Ovary (tissue), 9 donors: Measurements from ENCODE around the gene CSMD2. TPM values are rescaled to one million over a fixed set of nuclear protein-coding genes. Genes with fewer than 3 reads are reported as not detected.

Experiments
- DNase-seq, 5 donors: peaks; one replicate each; pipeline ENCODE4 v3.0.0-alpha.2; 2019 to 2020
- H3K27ac ChIP-seq, 2 donors: fragments of 200-600 bp; one replicate each; pipeline versions ENCODE4 v1.5.1 to v1.8.0; 2019 to 2022
- H3K27me3 ChIP-seq: fragments of 200-600 bp; one replicate; pipeline ENCODE4 v1.8.0; 2022
- H3K36me3 ChIP-seq: fragments of 200-600 bp; sonication (generic); one replicate; pipeline ENCODE4 v1.5.1; 2019
- H3K4me1 ChIP-seq: one replicate; pipeline ENCODE4 v1.8.1; 2013; ENCODE audit warnings: mild to moderate bottlenecking, moderate library complexity; ENCODE audit not compliant: insufficient read depth
- H3K4me3 ChIP-seq: fragments of 200-600 bp; sonication (generic); one replicate; pipeline ENCODE4 v1.5.1; 2017
- H3K9me3 ChIP-seq, 2 donors: fragments of 200-600 bp in 1 of 2; sonication (generic) in 1 of 2; one replicate each; pipeline versions ENCODE4 v1.5.1 to v1.8.1; 2013 to 2019; ENCODE audit warnings: mild to moderate bottlenecking in 1 of 2, moderate library complexity in 1 of 2
- CTCF ChIP-seq, 3 donors: fragments of 450-650 bp in 2 of 3; fragments of 200-600 bp in 1 of 3; IDR thresholded peaks; one replicate each; pipeline versions ENCODE4 v1.5.1 to v1.8.0; 2016 to 2022; ENCODE audit warnings: antibody characterized with exemption in 3 of 3, mild to moderate bottlenecking in 1 of 3
- EP300 ChIP-seq: sonication (generic); formaldehyde crosslinking; IDR thresholded peaks from one replicate; pipeline ENCODE4 v1.6.1; 2017; ENCODE audit warnings: antibody characterized with exemption
- POLR2A ChIP-seq: fragments of 450-650 bp; IDR thresholded peaks from one replicate; pipeline ENCODE4 v1.6.1; 2017; ENCODE audit warnings: antibody characterized with exemption, mild to moderate bottlenecking, moderate library complexity
- WGBS, 3 donors: extraction: QIAGEN DNeasy Blood & Tissue Kit in 1 of 3; methylation state at CpG; one replicate each; pipeline versions ENCODE4 v1.1.5 to v1.1.7; 2013 to 2017; 5-methylcytosine and 5-hydroxymethylcytosine counted together
- intact Hi-C, 4 donors: fragments of 100-400 bp; cut with DNase I; formaldehyde crosslinking; loops; one replicate each; pipeline versions ENCODE4 v1.11.0 to v1.15.1; 2022 to 2023
- polyA plus RNA-seq, 2 donors: library from polyadenylated mRNA; stranded (reverse); fragments of 200-250 nt in 1 of 2; fragments of 350-450 nt in 1 of 2; fragmentation: Illumina TruSeq in 1 of 2; extraction: RNeasy Lipid Tissue Mini Kit (QIAGEN cat#74804) in 1 of 2; gene quantifications; one replicate each; pipeline ENCODE4 v1.2.3, GENCODE V29; 2013 to 2014
- total RNA-seq, 7 donors: library from RNA; depleted of rRNA in 2 of 7; stranded (reverse); fragments of >200 nt in 2 of 7; fragmentation: NEBNext Ultra II Directional in 3 of 7; extraction: Animal tissue kit (Norgen Biotek cat#: 25700) in 3 of 7; gene quantifications; one replicate each; pipeline versions ENCODE4 v1.1.0 to v1.2.4, GENCODE V29; 2016 to 2023
- donor health status: DM: no; HTN: no; CAD: no; lungs with moderate emphysema.
- donor health status: DM: no; HTN: no; CAD: no.
- donor health status: Bipolar disorder and iron deficiency.
- donor health status: DM: yes; HTN: yes; CAD: no.
- donor health status: DM: no; HTN: no; CAD: no.
- donor health status: DM: yes; HTN: yes; CAD: no.

The CSMD2 gene
- total and polyA plus RNA-seq, 9 donors, result 0.04 to 1.6 (median 0.18) TPM; not detected in 3

- no peak overlapping the region for H3K4me3 ChIP-seq
- 60 to 67% (median 62%) methylated on average over 9 of the region's 9 CpGs for WGBS, 3 donors
- intact Hi-C loops, result no loop called here
Observed at GRCh38 chr1:33684396-33685179, 480.4 kb downstream of the CSMD2 start.

GRCh38 chr1:33683913-33684312 lies 481.1 kb downstream of the CSMD2 start:
- Histone ChIP-seq H3K4me3 (no peak overlapping the region), H3K27ac (no peak overlapping the region), H3K4me1 (no peaks in the 10 kb centered on the region), H3K9me3 (no peaks in the 10 kb centered on the region), H3K36me3 (no peaks in the 10 kb centered on the region), H3K27me3 (no peaks in the 10 kb centered on the region)
- intact Hi-C loops, result no loop called here
- DNase-seq, result no peak
- TF ChIP-seq EP300 (no peak), POLR2A (no peak), CTCF (IDR thresholded peaks at IDR 0.05) (no peak)
- whole genome bisulfite sequencing, 3 donors, result 25 to 35% (median 26%) methylated on average over 2 of the region's 2 CpGs

More at GRCh38 chr1:33684396-33685179, 480.4 kb downstream of the CSMD2 start:
- H3K27me3 ChIP-seq, result no peaks in the 10 kb centered on the region
- no peaks in the 10 kb centered on the region for H3K4me1 ChIP-seq
- no peaks in the 10 kb centered on the region for H3K36me3 ChIP-seq
- TF ChIP-seq EP300 (no peak), POLR2A (no peak), CTCF (IDR thresholded peaks at IDR 0.05) (no peak)
- H3K9me3 ChIP-seq, result no peaks in the 10 kb centered on the region
- no peak overlapping the region for H3K27ac ChIP-seq
- DNase-seq, result no peak

GRCh38 chr1:33682371-33682770 lies 482.7 kb downstream of the CSMD2 start:
- Histone ChIP-seq H3K27ac (no peak overlapping the region), H3K9me3 (no peaks in the 10 kb centered on the region), H3K4me1 (no peaks in the 10 kb centered on the region), H3K27me3 (no peaks in the 10 kb centered on the region), H3K36me3 (no peaks in the 10 kb centered on the region), H3K4me3 (no peak overlapping the region)
- TF ChIP-seq EP300 (no peak), POLR2A (no peak), CTCF (IDR thresholded peaks at IDR 0.05) (no peak)
- 91 to 93% (median 91%) methylated on average over 2 of the region's 2 CpGs for WGBS, 3 donors
- intact Hi-C loops, result no loop called here
- DNase-seq, result no peak

- Histone ChIP-seq H3K9me3 (no peaks in the 10 kb centered on the region), H3K27me3 (no peaks in the 10 kb centered on the region), H3K4me1 (no peaks in the 10 kb centered on the region), H3K36me3 (no peaks in the 10 kb centered on the region), H3K4me3 (no peak overlapping the region), H3K27ac (no peak overlapping the region)
- intact Hi-C loops, result no loop called here
- no peak for DNase-seq
- TF ChIP-seq EP300, result no peak
- no peak for TF ChIP-seq POLR2A
- no peak for TF ChIP-seq CTCF (IDR thresholded peaks at IDR 0.05)
- 79 to 85% (median 84%) methylated on average over 7 of the region's 7 CpGs for WGBS, 3 donors
Observed at GRCh38 chr1:33680281-33680840, 484.7 kb downstream of the CSMD2 start.
